OCI-LY3 (cell line): ENCODE measurements around the gene ATG9B.
"Not testable (repeated sequence)": the region's sequence is repeated elsewhere in the genome, so short reads cannot be mapped to it uniquely, and the experiment has no call there.

ENCODE experiments used
- H2AFZ ChIP-seq: fragments of 200-600, 300-600 bp; shearing (Covaris generic); 2 replicates; pipeline ENCODE4 v1.6.0; 2014; ENCODE audit warnings: antibody characterized with exemption, low read depth, low read length
- H3K27ac ChIP-seq: fragments of 200-600, 300-600 bp; sonication (generic); 2 replicates; pipeline ENCODE4 v1.5.1; 2014; ENCODE audit warnings: mild to moderate bottlenecking, low read length, moderate library complexity, mixed read lengths
- H3K27me3 ChIP-seq: fragments of 200-600, 300-600 bp; sonication (generic); 2 replicates; pipeline ENCODE4 v1.6.1; 2014; ENCODE audit warnings: low read depth, low read length, mixed read lengths
- H3K36me3 ChIP-seq: fragments of 200-600, 300-600 bp; sonication (generic); replicated peaks from 2 replicates; pipeline ENCODE3; 2014; ENCODE audit warnings: low read depth, low read length, mixed read lengths
- H3K4me1 ChIP-seq: fragments of 300-600, 200-600 bp; sonication (generic); 2 replicates; pipeline ENCODE4 v1.6.1; 2014; ENCODE audit warnings: low read length, mixed read lengths
- H3K4me2 ChIP-seq: fragments of 200-600, 300-600 bp; sonication (generic); 2 replicates; pipeline ENCODE4 v1.6.1; 2014; ENCODE audit warnings: low read length, mixed read lengths
- H3K4me3 ChIP-seq: fragments of 300-600, 200-600 bp; sonication (generic); 2 replicates; pipeline ENCODE4 v1.5.1; 2014; ENCODE audit warnings: antibody characterized with exemption, mild to moderate bottlenecking, low read length, moderate library complexity
- H3K79me2 ChIP-seq: fragments of 300-600, 200-600 bp; shearing (Covaris generic); 2 replicates; pipeline ENCODE4 v1.6.1; 2014; ENCODE audit warnings: mild to moderate bottlenecking, low read length, mixed read lengths
- H3K9ac ChIP-seq: fragments of 300-600, 200-600 bp; shearing (Covaris generic); 2 replicates; pipeline ENCODE4 v1.6.0; 2014; ENCODE audit warnings: mild to moderate bottlenecking, low read length, moderate library complexity
- H3K9me3 ChIP-seq: fragments of 200-600, 300-600 bp; shearing (Covaris generic); 2 replicates; pipeline ENCODE4 v1.6.1; 2014; ENCODE audit warnings: low read length, mixed read lengths; ENCODE audit not compliant: insufficient read depth
- H4K20me1 ChIP-seq: fragments of 200-600, 300-600 bp; sonication (generic); 2 replicates; pipeline ENCODE4 v1.6.1; 2016; ENCODE audit warnings: low read length, mixed read lengths; ENCODE audit not compliant: insufficient read depth
- EZH2phosphoT487 ChIP-seq: fragments of 200-600 bp; shearing (Covaris generic); IDR thresholded peaks from 2 replicates; pipeline ENCODE4 v1.6.1; 2018; ENCODE audit warnings: antibody characterized with exemption, mixed run types, low read depth
- TF ChIP-seq, protein P1 (sequence below): fragments of 200-600, 300-600 bp; sonication (generic); IDR thresholded peaks from 2 replicates; pipeline ENCODE4 v1.5.1; 2014; ENCODE audit warnings: antibody characterized with exemption, low read length, low read depth

The ATG9B gene

DNA sequence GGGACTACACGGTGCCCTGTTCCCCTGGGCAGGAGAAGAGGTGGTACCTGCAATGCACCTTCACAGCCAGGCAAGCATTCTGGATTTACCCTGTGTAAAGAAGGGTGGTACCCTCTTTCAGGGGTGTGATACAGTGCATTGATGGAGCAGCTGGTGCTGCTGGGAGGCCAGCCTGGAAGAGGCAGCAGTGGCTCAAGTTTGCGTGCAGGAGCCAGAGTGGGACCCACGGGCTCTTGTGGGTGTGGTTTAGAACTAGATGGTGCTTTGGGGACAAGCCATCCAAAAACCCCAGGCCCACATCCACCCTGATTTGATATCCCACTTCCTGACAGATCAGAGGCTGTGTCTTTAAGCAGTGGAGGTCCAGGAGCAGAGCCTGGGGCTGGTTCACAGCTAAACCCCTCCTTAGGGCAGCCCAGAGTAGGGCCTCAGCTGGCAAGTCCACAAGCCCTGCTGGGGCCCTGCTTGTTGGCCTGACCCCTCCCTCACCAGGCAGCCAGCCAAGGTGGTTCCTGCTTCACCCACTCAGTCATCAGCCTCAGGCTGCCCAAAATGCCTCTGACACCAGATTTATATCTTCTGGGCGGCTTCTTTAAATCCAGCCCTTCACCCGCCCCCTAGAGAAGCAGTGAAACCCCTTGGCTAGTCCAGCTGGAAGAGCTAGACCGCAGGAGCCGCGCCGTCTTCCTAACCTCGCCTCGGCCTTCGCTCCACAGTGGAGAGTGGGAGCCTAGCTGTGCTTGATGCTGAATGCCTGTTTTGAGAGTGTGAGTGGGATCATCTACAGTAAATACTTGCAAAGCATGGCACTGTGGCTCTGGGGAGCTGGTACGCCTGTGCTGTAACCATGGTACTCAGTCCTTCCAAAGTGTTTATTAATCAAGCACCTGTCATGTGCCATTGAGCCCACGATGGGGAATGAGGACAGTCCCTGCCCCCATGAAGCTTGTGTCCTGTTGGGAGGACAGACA lies 22.6 kb upstream of the ATG9B start:
- Histone ChIP-seq H4K20me1 (no peaks in the 10 kb centered on the region), H3K4me2 (no peak overlapping the region)

DNA sequence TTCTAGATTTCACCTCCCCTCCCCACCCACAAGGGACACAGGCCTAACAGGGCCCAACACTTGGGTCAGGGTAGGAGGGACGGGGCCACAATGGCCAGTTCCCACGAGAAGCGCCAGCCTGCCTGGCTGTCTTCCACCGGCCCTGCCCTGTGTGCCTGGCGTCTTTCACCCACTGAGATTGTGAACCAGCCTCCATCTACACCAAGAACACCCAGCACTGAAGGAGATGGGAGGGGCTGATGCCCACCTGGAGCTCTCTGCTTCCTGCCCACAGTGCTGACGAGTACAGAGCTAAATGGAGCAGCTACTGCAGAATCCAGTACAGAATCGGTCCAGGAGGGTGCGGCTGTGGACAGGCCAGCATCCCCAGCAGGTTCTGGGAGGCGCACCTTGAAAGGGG lies 21.7 kb upstream of the ATG9B start:
- Histone ChIP-seq H3K9me3 (no peaks in the 10 kb centered on the region), H3K79me2 (no peaks in the 10 kb centered on the region), H3K27ac (no peak overlapping the region), H3K4me3 (no peak overlapping the region), H3K9ac (no peak overlapping the region), H3K36me3 (no peaks in the 10 kb centered on the region), H3K27me3 (no peaks in the 10 kb centered on the region), H3K4me1 (no peaks in the 10 kb centered on the region), H4K20me1 (no peaks in the 10 kb centered on the region), H3K4me2 (no peak overlapping the region), H2AFZ (no peak overlapping the region)
- TF ChIP-seq EZH2phosphoT487 = no peak
- TF ChIP-seq, protein P1, sequence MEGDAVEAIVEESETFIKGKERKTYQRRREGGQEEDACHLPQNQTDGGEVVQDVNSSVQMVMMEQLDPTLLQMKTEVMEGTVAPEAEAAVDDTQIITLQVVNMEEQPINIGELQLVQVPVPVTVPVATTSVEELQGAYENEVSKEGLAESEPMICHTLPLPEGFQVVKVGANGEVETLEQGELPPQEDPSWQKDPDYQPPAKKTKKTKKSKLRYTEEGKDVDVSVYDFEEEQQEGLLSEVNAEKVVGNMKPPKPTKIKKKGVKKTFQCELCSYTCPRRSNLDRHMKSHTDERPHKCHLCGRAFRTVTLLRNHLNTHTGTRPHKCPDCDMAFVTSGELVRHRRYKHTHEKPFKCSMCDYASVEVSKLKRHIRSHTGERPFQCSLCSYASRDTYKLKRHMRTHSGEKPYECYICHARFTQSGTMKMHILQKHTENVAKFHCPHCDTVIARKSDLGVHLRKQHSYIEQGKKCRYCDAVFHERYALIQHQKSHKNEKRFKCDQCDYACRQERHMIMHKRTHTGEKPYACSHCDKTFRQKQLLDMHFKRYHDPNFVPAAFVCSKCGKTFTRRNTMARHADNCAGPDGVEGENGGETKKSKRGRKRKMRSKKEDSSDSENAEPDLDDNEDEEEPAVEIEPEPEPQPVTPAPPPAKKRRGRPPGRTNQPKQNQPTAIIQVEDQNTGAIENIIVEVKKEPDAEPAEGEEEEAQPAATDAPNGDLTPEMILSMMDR = no peak

More for the DNA sequence above, 22.6 kb upstream of the ATG9B start:
- Histone ChIP-seq H3K27ac (no peak overlapping the region), H3K27me3 (no peaks in the 10 kb centered on the region), H3K4me3 (no peak overlapping the region), H2AFZ (no peak overlapping the region), H3K4me1 (no peaks in the 10 kb centered on the region), H3K79me2 (no peaks in the 10 kb centered on the region), H3K9me3 (no peaks in the 10 kb centered on the region), H3K9ac (no peak overlapping the region), H3K36me3 (no peaks in the 10 kb centered on the region)
- TF ChIP-seq EZH2phosphoT487 = no peak
- TF ChIP-seq, protein P1 = no peak

DNA sequence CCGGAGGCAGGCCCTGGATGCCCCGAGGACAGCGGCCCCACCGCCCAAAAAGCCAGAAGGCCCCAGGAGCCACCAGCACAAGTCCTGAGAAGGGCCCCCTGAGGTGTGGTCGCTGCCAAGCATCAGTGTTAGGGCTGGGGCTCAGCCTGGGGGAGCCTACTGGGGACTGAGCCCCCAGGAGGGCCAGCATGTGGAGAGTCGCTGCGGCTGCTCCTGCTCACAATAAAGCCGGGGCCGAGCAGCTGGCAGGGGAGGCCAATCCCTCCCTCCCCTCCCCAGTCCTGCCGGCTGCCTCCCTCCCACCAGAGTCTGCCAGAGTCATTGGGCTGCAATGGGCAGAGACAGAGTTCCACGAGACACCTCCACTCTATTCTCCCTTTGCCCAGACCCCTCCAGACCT lies 21.0 kb upstream of the ATG9B start:
- TF ChIP-seq, protein P1 = no peak
- TF ChIP-seq EZH2phosphoT487 = no peak
- Histone ChIP-seq H3K27me3 (no peaks in the 10 kb centered on the region), H3K4me3 (no peak overlapping the region), H3K9me3 (no peaks in the 10 kb centered on the region), H3K27ac (no peak overlapping the region), H3K36me3 (no peaks in the 10 kb centered on the region), H3K4me1 (no peaks in the 10 kb centered on the region), H3K79me2 (no peaks in the 10 kb centered on the region), H4K20me1 (no peaks in the 10 kb centered on the region), H3K4me2 (no peak overlapping the region), H3K9ac (no peak overlapping the region), H2AFZ (no peak overlapping the region)

DNA sequence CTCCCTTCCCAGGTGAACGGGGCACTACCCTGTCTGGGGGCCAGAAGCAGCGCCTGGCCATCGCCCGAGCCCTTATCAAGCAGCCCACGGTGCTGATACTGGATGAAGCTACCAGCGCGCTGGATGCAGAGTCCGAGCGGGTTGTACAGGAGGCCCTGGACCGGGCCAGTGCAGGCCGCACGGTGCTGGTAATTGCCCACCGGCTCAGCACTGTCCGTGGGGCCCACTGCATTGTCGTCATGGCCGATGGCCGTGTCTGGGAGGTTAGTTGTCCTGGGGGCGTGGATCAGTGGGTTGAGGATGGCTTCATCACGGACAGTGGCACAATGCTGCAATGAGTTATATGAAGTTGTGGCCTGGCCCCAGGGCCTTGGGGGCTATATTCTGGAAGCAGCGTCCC lies 19.7 kb upstream of the ATG9B start:
- Histone ChIP-seq H3K4me1 (no peaks in the 10 kb centered on the region), H3K9me3 (no peaks in the 10 kb centered on the region), H3K9ac (no peak overlapping the region), H3K27me3 (no peaks in the 10 kb centered on the region), H3K27ac (no peak overlapping the region), H3K36me3 (no peaks in the 10 kb centered on the region), H3K79me2 (no peaks in the 10 kb centered on the region), H3K4me3 (no peak overlapping the region), H2AFZ (no peak overlapping the region), H4K20me1 (no peaks in the 10 kb centered on the region), H3K4me2 (no peak overlapping the region)
- TF ChIP-seq, protein P1 = no peak
- TF ChIP-seq EZH2phosphoT487 = no peak

DNA sequence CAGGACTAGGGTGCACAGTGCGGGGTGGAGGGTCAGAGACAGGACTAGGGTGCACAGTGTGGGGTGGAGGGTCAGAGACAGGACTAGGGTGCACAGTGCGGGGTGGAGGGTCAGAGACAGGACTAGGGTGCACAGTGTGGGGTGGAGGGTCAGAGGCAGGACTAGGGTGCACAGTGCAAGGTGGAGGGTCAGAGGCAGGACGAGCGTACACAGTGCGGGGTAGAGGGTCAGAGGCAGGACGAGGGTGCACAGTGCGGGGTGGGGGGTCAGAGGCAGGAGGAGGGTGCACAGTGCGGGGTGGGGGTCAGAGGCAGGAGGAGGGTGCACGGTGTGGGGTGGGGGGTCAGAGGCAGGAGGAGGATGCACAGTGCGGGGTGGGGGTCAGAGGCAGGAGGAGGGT lies 19.2 kb upstream of the ATG9B start:
- not testable (repeated sequence) for H3K4me2 ChIP-seq, H4K20me1 ChIP-seq, H3K4me1 ChIP-seq, H3K79me2 ChIP-seq, H3K4me3 ChIP-seq, H3K27me3 ChIP-seq, H3K9me3 ChIP-seq, H2AFZ ChIP-seq, H3K27ac ChIP-seq, H3K36me3 ChIP-seq, H3K9ac ChIP-seq
